H1 (cell line): Measurements from ENCODE around the gene FERMT2. TPM values are rescaled to one million over a fixed set of nuclear protein-coding genes. Genes with fewer than 3 reads are reported as not detected.

Source experiments
- EGR1 ChIP-seq: IDR thresholded peaks from 2 replicates; pipeline ENCODE4 v1.6.1; 2011; ENCODE audit warnings: low read depth, low read length, borderline replicate concordance
- EZH2 ChIP-seq: fragments of 200-600 bp; sonication (generic); IDR thresholded peaks from 2 replicates; pipeline ENCODE4 v1.7.1; 2012; ENCODE audit warnings: low read depth, mild to moderate bottlenecking, moderate library complexity, low read length, inconsistent platforms; ENCODE audit not compliant: severe bottlenecking
- HDAC6 ChIP-seq: IDR thresholded peaks from one replicate; pipeline ENCODE4 v1.7.1; 2012; ENCODE audit warnings: low read depth, mild to moderate bottlenecking, inconsistent platforms, low read length, moderate library complexity
- JUN ChIP-seq: IDR thresholded peaks from 2 replicates; pipeline ENCODE4 v1.6.1; 2011; ENCODE audit warnings: low read depth, mild to moderate bottlenecking, improper control_type of control experiment, low read length
- NANOG ChIP-seq: IDR thresholded peaks from 2 replicates; pipeline ENCODE4 v1.6.1; 2011; ENCODE audit warnings: low read length, low read depth, mild to moderate bottlenecking, inconsistent platforms; ENCODE audit not compliant: insufficient read depth, poor library complexity, severe bottlenecking
- POLR2A ChIP-seq, 2 experiments: IDR thresholded peaks; 1 replicate in 1 of 2; 2 replicates in 1 of 2; pipeline ENCODE4 v1.6.1; 2011; ENCODE audit warnings: low read depth in 2 of 2, low read length in 2 of 2, mild to moderate bottlenecking in 2 of 2; ENCODE audit errors: control extremely low read depth in 1 of 2
- RXRA ChIP-seq: IDR thresholded peaks from 2 replicates; pipeline ENCODE4 v1.6.1; 2011; ENCODE audit warnings: low read depth, mild to moderate bottlenecking, low read length, moderate library complexity; ENCODE audit not compliant: insufficient read depth
- SP2 ChIP-seq: IDR thresholded peaks from 2 replicates; pipeline ENCODE4 v1.6.1; 2012; ENCODE audit warnings: mild to moderate bottlenecking, low read length, inconsistent platforms
- TCF12 ChIP-seq: IDR thresholded peaks from 2 replicates; pipeline ENCODE4 v1.6.1; 2011; ENCODE audit warnings: low read depth, mild to moderate bottlenecking, low read length
- polyA plus RNA-seq, 7 experiments: library from polyadenylated mRNA; depleted of rRNA in 3 of 7; stranded (reverse) in 5 of 7; unstranded in 2 of 7; fragments of >200 nt in 5 of 7; fragments of 200-250 nt in 2 of 7; gene quantifications; 1 replicate in 5 of 7; 2 replicates in 1 of 7; 4 replicates in 1 of 7; pipeline versions ENCODE4 v1.2.1 to v1.2.3, GENCODE V29; 2011 to 2013; ENCODE audit warnings: missing spikeins in 2 of 7, mixed read lengths in 2 of 7
- total RNA-seq: library from RNA; stranded (reverse); fragmentation: NEBNext Ultra II Directional; extraction: Animal tissue kit (Norgen Biotek cat#: 25700); gene quantifications from 2 replicates; pipeline ENCODE4 v1.2.1, GENCODE V29; 2021
- TF ChIP-seq, protein P1 (sequence below): fragments of 300-600 bp; sonication (generic); IDR thresholded peaks from 2 replicates; pipeline ENCODE4 v1.7.1; 2012; ENCODE audit warnings: low read length, moderate library complexity, mild to moderate bottlenecking, inconsistent platforms; ENCODE audit not compliant: insufficient replicate concordance

FERMT2 gene
- total and polyA plus RNA-seq, 2 of the 8 experiments (the other 6 are each of a cell fraction or from before 2014, with no cell fraction given): 53.3 to 142 TPM

DNA sequence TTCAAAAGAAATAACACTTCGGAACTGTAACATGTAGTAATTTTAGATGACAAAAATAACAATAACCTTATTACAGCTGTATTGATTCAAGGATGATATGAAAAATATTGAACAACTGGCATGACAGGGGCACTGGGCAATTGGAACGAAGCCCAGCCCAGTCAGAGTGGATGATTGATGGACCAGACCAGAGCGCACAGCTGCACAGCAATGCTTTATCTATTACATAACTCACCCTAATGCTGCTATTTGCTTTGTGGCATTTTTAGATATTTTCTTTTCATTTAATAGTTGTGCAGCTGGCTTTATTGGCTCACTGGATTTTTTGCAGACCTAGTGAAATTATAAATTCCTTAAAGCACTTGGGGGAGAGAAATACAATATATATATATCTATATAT, 26.9 kb upstream of the FERMT2 start (continued):
- TF ChIP-seq, protein P1, sequence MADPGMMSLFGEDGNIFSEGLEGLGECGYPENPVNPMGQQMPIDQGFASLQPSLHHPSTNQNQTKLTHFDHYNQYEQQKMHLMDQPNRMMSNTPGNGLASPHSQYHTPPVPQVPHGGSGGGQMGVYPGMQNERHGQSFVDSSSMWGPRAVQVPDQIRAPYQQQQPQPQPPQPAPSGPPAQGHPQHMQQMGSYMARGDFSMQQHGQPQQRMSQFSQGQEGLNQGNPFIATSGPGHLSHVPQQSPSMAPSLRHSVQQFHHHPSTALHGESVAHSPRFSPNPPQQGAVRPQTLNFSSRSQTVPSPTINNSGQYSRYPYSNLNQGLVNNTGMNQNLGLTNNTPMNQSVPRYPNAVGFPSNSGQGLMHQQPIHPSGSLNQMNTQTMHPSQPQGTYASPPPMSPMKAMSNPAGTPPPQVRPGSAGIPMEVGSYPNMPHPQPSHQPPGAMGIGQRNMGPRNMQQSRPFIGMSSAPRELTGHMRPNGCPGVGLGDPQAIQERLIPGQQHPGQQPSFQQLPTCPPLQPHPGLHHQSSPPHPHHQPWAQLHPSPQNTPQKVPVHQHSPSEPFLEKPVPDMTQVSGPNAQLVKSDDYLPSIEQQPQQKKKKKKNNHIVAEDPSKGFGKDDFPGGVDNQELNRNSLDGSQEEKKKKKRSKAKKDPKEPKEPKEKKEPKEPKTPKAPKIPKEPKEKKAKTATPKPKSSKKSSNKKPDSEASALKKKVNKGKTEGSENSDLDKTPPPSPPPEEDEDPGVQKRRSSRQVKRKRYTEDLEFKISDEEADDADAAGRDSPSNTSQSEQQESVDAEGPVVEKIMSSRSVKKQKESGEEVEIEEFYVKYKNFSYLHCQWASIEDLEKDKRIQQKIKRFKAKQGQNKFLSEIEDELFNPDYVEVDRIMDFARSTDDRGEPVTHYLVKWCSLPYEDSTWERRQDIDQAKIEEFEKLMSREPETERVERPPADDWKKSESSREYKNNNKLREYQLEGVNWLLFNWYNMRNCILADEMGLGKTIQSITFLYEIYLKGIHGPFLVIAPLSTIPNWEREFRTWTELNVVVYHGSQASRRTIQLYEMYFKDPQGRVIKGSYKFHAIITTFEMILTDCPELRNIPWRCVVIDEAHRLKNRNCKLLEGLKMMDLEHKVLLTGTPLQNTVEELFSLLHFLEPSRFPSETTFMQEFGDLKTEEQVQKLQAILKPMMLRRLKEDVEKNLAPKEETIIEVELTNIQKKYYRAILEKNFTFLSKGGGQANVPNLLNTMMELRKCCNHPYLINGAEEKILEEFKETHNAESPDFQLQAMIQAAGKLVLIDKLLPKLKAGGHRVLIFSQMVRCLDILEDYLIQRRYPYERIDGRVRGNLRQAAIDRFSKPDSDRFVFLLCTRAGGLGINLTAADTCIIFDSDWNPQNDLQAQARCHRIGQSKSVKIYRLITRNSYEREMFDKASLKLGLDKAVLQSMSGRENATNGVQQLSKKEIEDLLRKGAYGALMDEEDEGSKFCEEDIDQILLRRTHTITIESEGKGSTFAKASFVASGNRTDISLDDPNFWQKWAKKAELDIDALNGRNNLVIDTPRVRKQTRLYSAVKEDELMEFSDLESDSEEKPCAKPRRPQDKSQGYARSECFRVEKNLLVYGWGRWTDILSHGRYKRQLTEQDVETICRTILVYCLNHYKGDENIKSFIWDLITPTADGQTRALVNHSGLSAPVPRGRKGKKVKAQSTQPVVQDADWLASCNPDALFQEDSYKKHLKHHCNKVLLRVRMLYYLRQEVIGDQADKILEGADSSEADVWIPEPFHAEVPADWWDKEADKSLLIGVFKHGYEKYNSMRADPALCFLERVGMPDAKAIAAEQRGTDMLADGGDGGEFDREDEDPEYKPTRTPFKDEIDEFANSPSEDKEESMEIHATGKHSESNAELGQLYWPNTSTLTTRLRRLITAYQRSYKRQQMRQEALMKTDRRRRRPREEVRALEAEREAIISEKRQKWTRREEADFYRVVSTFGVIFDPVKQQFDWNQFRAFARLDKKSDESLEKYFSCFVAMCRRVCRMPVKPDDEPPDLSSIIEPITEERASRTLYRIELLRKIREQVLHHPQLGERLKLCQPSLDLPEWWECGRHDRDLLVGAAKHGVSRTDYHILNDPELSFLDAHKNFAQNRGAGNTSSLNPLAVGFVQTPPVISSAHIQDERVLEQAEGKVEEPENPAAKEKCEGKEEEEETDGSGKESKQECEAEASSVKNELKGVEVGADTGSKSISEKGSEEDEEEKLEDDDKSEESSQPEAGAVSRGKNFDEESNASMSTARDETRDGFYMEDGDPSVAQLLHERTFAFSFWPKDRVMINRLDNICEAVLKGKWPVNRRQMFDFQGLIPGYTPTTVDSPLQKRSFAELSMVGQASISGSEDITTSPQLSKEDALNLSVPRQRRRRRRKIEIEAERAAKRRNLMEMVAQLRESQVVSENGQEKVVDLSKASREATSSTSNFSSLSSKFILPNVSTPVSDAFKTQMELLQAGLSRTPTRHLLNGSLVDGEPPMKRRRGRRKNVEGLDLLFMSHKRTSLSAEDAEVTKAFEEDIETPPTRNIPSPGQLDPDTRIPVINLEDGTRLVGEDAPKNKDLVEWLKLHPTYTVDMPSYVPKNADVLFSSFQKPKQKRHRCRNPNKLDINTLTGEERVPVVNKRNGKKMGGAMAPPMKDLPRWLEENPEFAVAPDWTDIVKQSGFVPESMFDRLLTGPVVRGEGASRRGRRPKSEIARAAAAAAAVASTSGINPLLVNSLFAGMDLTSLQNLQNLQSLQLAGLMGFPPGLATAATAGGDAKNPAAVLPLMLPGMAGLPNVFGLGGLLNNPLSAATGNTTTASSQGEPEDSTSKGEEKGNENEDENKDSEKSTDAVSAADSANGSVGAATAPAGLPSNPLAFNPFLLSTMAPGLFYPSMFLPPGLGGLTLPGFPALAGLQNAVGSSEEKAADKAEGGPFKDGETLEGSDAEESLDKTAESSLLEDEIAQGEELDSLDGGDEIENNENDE: no peak
- TF ChIP-seq EZH2 (no peak), NANOG (no peak), POLR2A (IDR thresholded peaks at IDR 0.05; ENCODE audit: control extremely low read depth in 1 of 2, low read depth in 2 of 2, low read length in 2 of 2) (no peak), RXRA (no peak), TCF12 (no peak), HDAC6 (no peak), SP2 (no peak), EGR1 (no peak), JUN (no peak)
